ENCODE measurements around the gene MACROH2A1. TPM values are rescaled to one million over a fixed set of nuclear protein-coding genes. Genes with fewer than 3 reads are reported as not detected.

The MACROH2A1 gene
- polyA plus RNA-seq (2013, experiment 1 of 4) = 213 TPM
- 201 TPM for polyA plus RNA-seq (2013, experiment 2 of 4)
- polyA plus RNA-seq (2013, experiment 3 of 4) = 167 TPM
- polyA plus RNA-seq (2013, experiment 4 of 4) = 193 TPM

GRCh38 chr5:135398855-135399793 is at the start of gene MACROH2A1:
TSS of gene MACROH2A1 (minus strand) at chr5:135399231. CDS start at chr5:135389093, 10,138 bp downstream.
- Histone ChIP-seq H3K9me3 (ENCODE audit: control insufficient read depth, low read length) (no peaks in the 10 kb centered on the region), H3K27me3 (ENCODE audit: control insufficient read depth, insufficient read depth, low read length, poor library complexity, severe bottlenecking) (peaks cover 52% of the 10 kb centered on the region)
- WGBS, 2 experiments = 0% methylated on average over 109 of the region's 109 CpGs

GRCh38 chr5:135448071-135448739 is 49.2 kb upstream of the MACROH2A1 start:
- no peak overlapping the region for H3K4me3 ChIP-seq (ENCODE audit: insufficient read depth, low read depth, low read length)
- no peaks in the 10 kb centered on the region for H3K36me3 ChIP-seq (ENCODE audit: control insufficient read depth, insufficient read depth, low read length)
- no peak overlapping the region for H3K27ac ChIP-seq (ENCODE audit: insufficient read depth, low read depth, low read length, poor library complexity, severe bottlenecking)
- peaks cover 9% of the 10 kb centered on the region for H3K4me1 ChIP-seq (ENCODE audit: control insufficient read depth, insufficient read depth, low read length)
- WGBS, 2 experiments = 66 to 69% methylated on average over 9 of the region's 9 CpGs
- no peaks in the 10 kb centered on the region for H3K9me3 ChIP-seq (ENCODE audit: control insufficient read depth, low read length)
- no peaks in the 10 kb centered on the region for H3K27me3 ChIP-seq (ENCODE audit: control insufficient read depth, insufficient read depth, low read length, poor library complexity, severe bottlenecking)

More at GRCh38 chr5:135398855-135399793, at the start of gene MACROH2A1:
- peaks cover 17% of the 10 kb centered on the region for H3K4me1 ChIP-seq (ENCODE audit: control insufficient read depth, insufficient read depth, low read length)
- peak within 1 kb of the TSS; percentile 83 for H3K4me3 ChIP-seq (ENCODE audit: insufficient read depth, low read depth, low read length)
- no peaks in the 10 kb centered on the region for H3K36me3 ChIP-seq (ENCODE audit: control insufficient read depth, insufficient read depth, low read length)
- peak within 1 kb of the TSS; percentile 41 for H3K27ac ChIP-seq (ENCODE audit: insufficient read depth, low read depth, low read length, poor library complexity, severe bottlenecking)

GRCh38 chr5:135447298-135447929 is 48.4 kb upstream of the MACROH2A1 start, which contains the start of gene DCANP1:
TSS of gene DCANP1 (minus strand) at chr5:135447348. CDS start at chr5:135447108, 240 bp downstream.
- H3K36me3 ChIP-seq (ENCODE audit: control insufficient read depth, insufficient read depth, low read length) = no peaks in the 10 kb centered on the region
- no peaks in the 10 kb centered on the region for H3K27me3 ChIP-seq (ENCODE audit: control insufficient read depth, insufficient read depth, low read length, poor library complexity, severe bottlenecking)
- 93 to 95% methylated on average over 5 of the region's 5 CpGs for WGBS, 2 experiments
- peaks cover 17% of the 10 kb centered on the region for H3K4me1 ChIP-seq (ENCODE audit: control insufficient read depth, insufficient read depth, low read length)
- no peak within 1 kb of the TSS for H3K4me3 ChIP-seq (ENCODE audit: insufficient read depth, low read depth, low read length)
- H3K9me3 ChIP-seq (ENCODE audit: control insufficient read depth, low read length) = no peaks in the 10 kb centered on the region
- H3K27ac ChIP-seq (ENCODE audit: insufficient read depth, low read depth, low read length, poor library complexity, severe bottlenecking) = no peak within 1 kb of the TSS

- Histone ChIP-seq H3K9me3 (ENCODE audit: control insufficient read depth, low read length) (no peaks in the 10 kb centered on the region), H3K4me3 (ENCODE audit: insufficient read depth, low read depth, low read length) (no peak overlapping the region), H3K27ac (ENCODE audit: insufficient read depth, low read depth, low read length, poor library complexity, severe bottlenecking) (no peak overlapping the region), H3K36me3 (ENCODE audit: control insufficient read depth, insufficient read depth, low read length) (no peaks in the 10 kb centered on the region), H3K27me3 (ENCODE audit: control insufficient read depth, insufficient read depth, low read length, poor library complexity, severe bottlenecking) (no peaks in the 10 kb centered on the region), H3K4me1 (ENCODE audit: control insufficient read depth, insufficient read depth, low read length) (peaks cover 18% of the 10 kb centered on the region)
- 90 to 93% methylated on average over 7 of the region's 7 CpGs for whole genome bisulfite sequencing, 2 experiments
These were observed 47.6 kb upstream of the MACROH2A1 start for GRCh38 chr5:135446615-135447014.

GRCh38 chr5:135446206-135446605 is 47.2 kb upstream of the MACROH2A1 start:
- Histone ChIP-seq H3K27me3 (ENCODE audit: control insufficient read depth, insufficient read depth, low read length, poor library complexity, severe bottlenecking) (no peaks in the 10 kb centered on the region), H3K9me3 (ENCODE audit: control insufficient read depth, low read length) (no peaks in the 10 kb centered on the region), H3K4me3 (ENCODE audit: insufficient read depth, low read depth, low read length) (no peak overlapping the region), H3K36me3 (ENCODE audit: control insufficient read depth, insufficient read depth, low read length) (no peaks in the 10 kb centered on the region), H3K27ac (ENCODE audit: insufficient read depth, low read depth, low read length, poor library complexity, severe bottlenecking) (no peak overlapping the region), H3K4me1 (ENCODE audit: control insufficient read depth, insufficient read depth, low read length) (peaks cover 18% of the 10 kb centered on the region)
- WGBS, 2 experiments = 94 to 95% methylated on average over 9 of the region's 9 CpGs

GRCh38 chr5:135445306-135445985 is 46.4 kb upstream of the MACROH2A1 start:
- Histone ChIP-seq H3K36me3 (ENCODE audit: control insufficient read depth, insufficient read depth, low read length) (no peaks in the 10 kb centered on the region), H3K4me1 (ENCODE audit: control insufficient read depth, insufficient read depth, low read length) (peaks cover 22% of the 10 kb centered on the region), H3K27ac (ENCODE audit: insufficient read depth, low read depth, low read length, poor library complexity, severe bottlenecking) (no peak overlapping the region), H3K4me3 (ENCODE audit: insufficient read depth, low read depth, low read length) (no peak overlapping the region), H3K27me3 (ENCODE audit: control insufficient read depth, insufficient read depth, low read length, poor library complexity, severe bottlenecking) (no peaks in the 10 kb centered on the region), H3K9me3 (ENCODE audit: control insufficient read depth, low read length) (no peaks in the 10 kb centered on the region)
- 90 to 93% methylated on average over 14 of the region's 14 CpGs for WGBS, 2 experiments

- Histone ChIP-seq H3K27ac (ENCODE audit: insufficient read depth, low read depth, low read length, poor library complexity, severe bottlenecking) (no peak overlapping the region), H3K27me3 (ENCODE audit: control insufficient read depth, insufficient read depth, low read length, poor library complexity, severe bottlenecking) (no peaks in the 10 kb centered on the region), H3K4me1 (ENCODE audit: control insufficient read depth, insufficient read depth, low read length) (peaks cover 22% of the 10 kb centered on the region), H3K36me3 (ENCODE audit: control insufficient read depth, insufficient read depth, low read length) (no peaks in the 10 kb centered on the region), H3K4me3 (ENCODE audit: insufficient read depth, low read depth, low read length) (no peak overlapping the region), H3K9me3 (ENCODE audit: control insufficient read depth, low read length) (no peaks in the 10 kb centered on the region)
- 98% methylated on average over 6 of the region's 6 CpGs for WGBS, 2 experiments
These were observed 45.9 kb upstream of the MACROH2A1 start for GRCh38 chr5:135444881-135445280.

GRCh38 chr5:135444360-135444759 is 45.3 kb upstream of the MACROH2A1 start:
- 93 to 94% methylated on average over 13 of the region's 13 CpGs for WGBS, 2 experiments
- no peaks in the 10 kb centered on the region for H3K27me3 ChIP-seq (ENCODE audit: control insufficient read depth, insufficient read depth, low read length, poor library complexity, severe bottlenecking)
- peaks cover 22% of the 10 kb centered on the region for H3K4me1 ChIP-seq (ENCODE audit: control insufficient read depth, insufficient read depth, low read length)
- no peaks in the 10 kb centered on the region for H3K36me3 ChIP-seq (ENCODE audit: control insufficient read depth, insufficient read depth, low read length)
- H3K27ac ChIP-seq (ENCODE audit: insufficient read depth, low read depth, low read length, poor library complexity, severe bottlenecking) = no peak overlapping the region
- H3K9me3 ChIP-seq (ENCODE audit: control insufficient read depth, low read length) = no peaks in the 10 kb centered on the region
- H3K4me3 ChIP-seq (ENCODE audit: insufficient read depth, low read depth, low read length) = no peak overlapping the region

- Histone ChIP-seq H3K9me3 (ENCODE audit: control insufficient read depth, low read length) (no peaks in the 10 kb centered on the region), H3K27me3 (ENCODE audit: control insufficient read depth, insufficient read depth, low read length, poor library complexity, severe bottlenecking) (no peaks in the 10 kb centered on the region), H3K4me1 (ENCODE audit: control insufficient read depth, insufficient read depth, low read length) (peaks cover 22% of the 10 kb centered on the region), H3K27ac (ENCODE audit: insufficient read depth, low read depth, low read length, poor library complexity, severe bottlenecking) (no peak overlapping the region), H3K36me3 (ENCODE audit: control insufficient read depth, insufficient read depth, low read length) (no peaks in the 10 kb centered on the region), H3K4me3 (ENCODE audit: insufficient read depth, low read depth, low read length) (no peak overlapping the region)
- 79 to 80% methylated on average over 6 of the region's 6 CpGs for WGBS, 2 experiments
These were observed 44.3 kb upstream of the MACROH2A1 start for GRCh38 chr5:135443161-135443960.
